Duodenal mucosa (tissue), 2 donors: ENCODE data around the gene SYNDIG1.

Experiments used
- H3K27ac ChIP-seq: one replicate; pipeline ENCODE4 v1.7.0; 2013; ENCODE audit warnings: low read depth, low read length
- H3K27me3 ChIP-seq, 2 donors: one replicate each; pipeline ENCODE4 v1.7.0; 2013; ENCODE audit warnings: low read length in 2 of 2, control low read depth in 1 of 2; ENCODE audit not compliant: insufficient read depth in 2 of 2, control insufficient read depth in 1 of 2
- H3K36me3 ChIP-seq, 2 donors: one replicate each; pipeline ENCODE4 v1.7.0; 2013; ENCODE audit warnings: low read length in 2 of 2, control low read depth in 1 of 2; ENCODE audit not compliant: insufficient read depth in 2 of 2, control insufficient read depth in 1 of 2
- H3K4me1 ChIP-seq, 2 donors: one replicate each; pipeline ENCODE4 v1.7.0; 2013; ENCODE audit warnings: low read length in 2 of 2, control low read depth in 1 of 2; ENCODE audit not compliant: insufficient read depth in 2 of 2, control insufficient read depth in 1 of 2
- H3K4me3 ChIP-seq, 2 donors: one replicate each; pipeline ENCODE4 v1.7.0; 2013; ENCODE audit warnings: low read length in 2 of 2, low read depth in 1 of 2
- H3K9ac ChIP-seq, 2 donors: one replicate each; pipeline ENCODE4 v1.7.0; 2013; ENCODE audit warnings: low read length in 2 of 2, low read depth in 1 of 2
- H3K9me3 ChIP-seq, 2 donors: one replicate each; pipeline ENCODE4 v1.7.0; 2013; ENCODE audit warnings: low read length in 2 of 2, control low read depth in 1 of 2; ENCODE audit not compliant: control insufficient read depth in 1 of 2

Gene SYNDIG1

GRCh38 chr20:24696396-24696795, 227.0 kb downstream of the SYNDIG1 start:
- Histone ChIP-seq H3K9me3 (no peaks in the 10 kb centered on the region), H3K27me3 (no peaks in the 10 kb centered on the region), H3K27ac (no peak overlapping the region), H3K4me3 (no peak overlapping the region), H3K4me1 (no peaks in the 10 kb centered on the region), H3K36me3 (no peaks in the 10 kb centered on the region), H3K9ac (no peak overlapping the region)

- Histone ChIP-seq H3K4me3 (no peak overlapping the region), H3K36me3 (no peaks in the 10 kb centered on the region), H3K27me3 (no peaks in the 10 kb centered on the region), H3K9ac (no peak overlapping the region), H3K4me1 (no peaks in the 10 kb centered on the region), H3K9me3 (no peaks in the 10 kb centered on the region), H3K27ac (no peak overlapping the region)
Observed at GRCh38 chr20:24697411-24697810, 228.0 kb downstream of the SYNDIG1 start.

GRCh38 chr20:24698189-24698588, 228.8 kb downstream of the SYNDIG1 start:
- Histone ChIP-seq H3K27ac (no peak overlapping the region), H3K36me3 (no peaks in the 10 kb centered on the region), H3K4me3 (no peak overlapping the region), H3K4me1 (no peaks in the 10 kb centered on the region), H3K9ac (no peak overlapping the region), H3K9me3 (no peaks in the 10 kb centered on the region), H3K27me3 (no peaks in the 10 kb centered on the region)

GRCh38 chr20:24698706-24699206, 229.3 kb downstream of the SYNDIG1 start:
- Histone ChIP-seq H3K27ac (no peak overlapping the region), H3K9ac (no peak overlapping the region), H3K4me3 (no peak overlapping the region), H3K9me3 (no peaks in the 10 kb centered on the region), H3K4me1 (no peaks in the 10 kb centered on the region), H3K27me3 (no peaks in the 10 kb centered on the region), H3K36me3 (no peaks in the 10 kb centered on the region)

GRCh38 chr20:24699321-24700165, 230.1 kb downstream of the SYNDIG1 start:
- Histone ChIP-seq H3K4me3 (no peak overlapping the region), H3K27ac (no peak overlapping the region), H3K9me3 (no peaks in the 10 kb centered on the region), H3K4me1 (no peaks in the 10 kb centered on the region), H3K36me3 (no peaks in the 10 kb centered on the region), H3K27me3 (no peaks in the 10 kb centered on the region), H3K9ac (no peak overlapping the region)

GRCh38 chr20:24700166-24700860, 230.9 kb downstream of the SYNDIG1 start:
- Histone ChIP-seq H3K27ac (no peak overlapping the region), H3K27me3 (no peaks in the 10 kb centered on the region), H3K9ac (no peak overlapping the region), H3K9me3 (no peaks in the 10 kb centered on the region), H3K36me3 (no peaks in the 10 kb centered on the region), H3K4me1 (no peaks in the 10 kb centered on the region), H3K4me3 (no peak overlapping the region)

GRCh38 chr20:24701027-24701426, 231.6 kb downstream of the SYNDIG1 start:
- no peaks in the 10 kb centered on the region for H3K36me3 ChIP-seq
- H3K27me3 ChIP-seq, result no peaks in the 10 kb centered on the region
- H3K4me3 ChIP-seq, result no peak overlapping the region
- H3K27ac ChIP-seq, result no peak overlapping the region
- H3K9me3 ChIP-seq, result no peaks in the 10 kb centered on the region
- H3K4me1 ChIP-seq, result no peaks in the 10 kb centered on the region
- H3K9ac ChIP-seq, result no peak overlapping the region

- Histone ChIP-seq H3K4me3 (no peak overlapping the region), H3K27ac (no peak overlapping the region), H3K9ac (no peak overlapping the region), H3K4me1 (no peaks in the 10 kb centered on the region), H3K27me3 (no peaks in the 10 kb centered on the region), H3K36me3 (no peaks in the 10 kb centered on the region), H3K9me3 (no peaks in the 10 kb centered on the region)
Observed at GRCh38 chr20:24701668-24702067, 232.2 kb downstream of the SYNDIG1 start.

- H3K4me1 ChIP-seq, result no peaks in the 10 kb centered on the region
- H3K9me3 ChIP-seq, result no peaks in the 10 kb centered on the region
- H3K27me3 ChIP-seq, result no peaks in the 10 kb centered on the region
- H3K27ac ChIP-seq, result no peak overlapping the region
- H3K9ac ChIP-seq, result no peak overlapping the region
- no peaks in the 10 kb centered on the region for H3K36me3 ChIP-seq
- no peak overlapping the region for H3K4me3 ChIP-seq
Observed at GRCh38 chr20:24702501-24703283, 233.3 kb downstream of the SYNDIG1 start.

GRCh38 chr20:24703284-24703610, 233.8 kb downstream of the SYNDIG1 start:
- no peaks in the 10 kb centered on the region for H3K4me1 ChIP-seq
- no peak overlapping the region for H3K27ac ChIP-seq
- no peaks in the 10 kb centered on the region for H3K9me3 ChIP-seq
- H3K9ac ChIP-seq, result no peak overlapping the region
- H3K4me3 ChIP-seq, result no peak overlapping the region
- H3K27me3 ChIP-seq, result no peaks in the 10 kb centered on the region
- H3K36me3 ChIP-seq, result no peaks in the 10 kb centered on the region
